Activated CD8-positive, alpha-beta memory T cell treated with anti-CD3 and anti-CD28 coated beads, Interleukin-2, amount 50 U/mL, for 48 hours (primary cell): ENCODE results near the gene CAMK1G.

Source experiments
- DNase-seq: peaks from one replicate; pipeline ENCODE4 v3.0.0-alpha.2; 2020

The CAMK1G gene

GRCh38 chr1:209565759-209566678 is 17.5 kb upstream of the CAMK1G start:
- peak; percentile 88 for DNase-seq

GRCh38 chr1:209567698-209568175 is 15.8 kb upstream of the CAMK1G start:
- DNase-seq: no peak

GRCh38 chr1:209569455-209570207 is 13.9 kb upstream of the CAMK1G start:
- DNase-seq: peak; percentile 85

GRCh38 chr1:209570743-209571142 is 12.8 kb upstream of the CAMK1G start:
- DNase-seq: no peak

- DNase-seq: peak; percentile 88
Measured at GRCh38 chr1:209576392-209577197, 6.9 kb upstream of the CAMK1G start.

- no peak for DNase-seq
Measured at GRCh38 chr1:209577346-209577745, 6.2 kb upstream of the CAMK1G start.

- DNase-seq: no peak
Measured at GRCh38 chr1:209580577-209580976, 2.9 kb upstream of the CAMK1G start.

- DNase-seq: no peak
Measured at GRCh38 chr1:209584231-209584672, 738 bp downstream of the CAMK1G start.

- no peak for DNase-seq
Measured at GRCh38 chr1:209585197-209585596, 1.7 kb downstream of the CAMK1G start.

- no peak for DNase-seq
Measured at GRCh38 chr1:209585672-209586071, 2.2 kb downstream of the CAMK1G start.

- DNase-seq: no peak
Measured at GRCh38 chr1:209586221-209586740, 2.8 kb downstream of the CAMK1G start.

GRCh38 chr1:209587789-209588188 is 4.3 kb downstream of the CAMK1G start:
- DNase-seq: no peak

- DNase-seq: no peak
Measured at GRCh38 chr1:209589440-209589839, 5.9 kb downstream of the CAMK1G start.

- DNase-seq: no peak
Measured at GRCh38 chr1:209589863-209590262, 6.3 kb downstream of the CAMK1G start.

GRCh38 chr1:209590405-209590804 is 6.9 kb downstream of the CAMK1G start:
- no peak for DNase-seq

- no peak for DNase-seq
Measured at GRCh38 chr1:209593747-209594146, 10.2 kb downstream of the CAMK1G start.

GRCh38 chr1:209594440-209594839 is 10.9 kb downstream of the CAMK1G start:
- no peak for DNase-seq

- no peak for DNase-seq
Measured at GRCh38 chr1:209595028-209595427, 11.5 kb downstream of the CAMK1G start.

- no peak for DNase-seq
Measured at GRCh38 chr1:209595599-209596285, 12.2 kb downstream of the CAMK1G start.

- no peak for DNase-seq
Measured at GRCh38 chr1:209597499-209597898, 14.0 kb downstream of the CAMK1G start.

GRCh38 chr1:209598227-209598626 is 14.7 kb downstream of the CAMK1G start:
- DNase-seq: no peak

GRCh38 chr1:209600541-209600940 is 17.0 kb downstream of the CAMK1G start:
- DNase-seq: no peak
